ENCODE data around the gene UBL7.

The UBL7 gene

GRCh38 chr15:74400915-74401757 lies 59.8 kb downstream of the UBL7 start:
- peak; percentile 77 for DNase-seq (ENCODE audit: low read depth, low spot score)
- H3K4me3 ChIP-seq (ENCODE audit: low read length) = no peak overlapping the region

GRCh38 chr15:74400313-74400860 lies 60.6 kb downstream of the UBL7 start:
- H3K4me3 ChIP-seq (ENCODE audit: low read length) = peak overlapping the region; percentile 38
- no peak for DNase-seq (ENCODE audit: low read depth, low spot score)

- H3K4me3 ChIP-seq (ENCODE audit: low read length) = peak overlapping the region; percentile 38
Measured at GRCh38 chr15:74399511-74400312, 61.2 kb downstream of the UBL7 start.

GRCh38 chr15:74399100-74399499 lies 61.9 kb downstream of the UBL7 start:
- no peak for DNase-seq (ENCODE audit: low read depth, low spot score)
- no peak overlapping the region for H3K4me3 ChIP-seq (ENCODE audit: low read length)

More at GRCh38 chr15:74399511-74400312, 61.2 kb downstream of the UBL7 start:
- peak; percentile 97 for DNase-seq (ENCODE audit: low read depth, low spot score)

- no peak overlapping the region for H3K4me3 ChIP-seq (ENCODE audit: low read length)
- no peak for DNase-seq (ENCODE audit: low read depth, low spot score)
Measured at GRCh38 chr15:74398183-74398582, 62.8 kb downstream of the UBL7 start.

GRCh38 chr15:74397239-74398068 lies 63.5 kb downstream of the UBL7 start:
- no peak overlapping the region for H3K4me3 ChIP-seq (ENCODE audit: low read length)
- no peak for DNase-seq (ENCODE audit: low read depth, low spot score)

GRCh38 chr15:74396445-74397238 lies 64.3 kb downstream of the UBL7 start:
- no peak for DNase-seq (ENCODE audit: low read depth, low spot score)
- no peak overlapping the region for H3K4me3 ChIP-seq (ENCODE audit: low read length)

- no peak overlapping the region for H3K4me3 ChIP-seq (ENCODE audit: low read length)
- DNase-seq (ENCODE audit: low read depth, low spot score) = no peak
Measured at GRCh38 chr15:74396146-74396438, 64.9 kb downstream of the UBL7 start.
